GM19468 (cell line): ENCODE results near the gene EMC1.
"Not testable (repeated sequence)": the region's sequence is repeated elsewhere in the genome, so short reads cannot be mapped to it uniquely, and the experiment has no call there.

Source experiments
- ATAC-seq: cut with Tn5 transposase; IDR thresholded peaks from one replicate; pipeline ENCODE4 v1.9.1; 2021; ENCODE audit warnings: mild to moderate bottlenecking, moderate library complexity, moderate number of reproducible peaks; ENCODE audit not compliant: unreplicated experiment; ENCODE audit errors: extremely low read depth

EMC1 gene

GRCh38 chr1:19220080-19220846 is 31.1 kb downstream of the EMC1 start:
- no peak for ATAC-seq

DNA sequence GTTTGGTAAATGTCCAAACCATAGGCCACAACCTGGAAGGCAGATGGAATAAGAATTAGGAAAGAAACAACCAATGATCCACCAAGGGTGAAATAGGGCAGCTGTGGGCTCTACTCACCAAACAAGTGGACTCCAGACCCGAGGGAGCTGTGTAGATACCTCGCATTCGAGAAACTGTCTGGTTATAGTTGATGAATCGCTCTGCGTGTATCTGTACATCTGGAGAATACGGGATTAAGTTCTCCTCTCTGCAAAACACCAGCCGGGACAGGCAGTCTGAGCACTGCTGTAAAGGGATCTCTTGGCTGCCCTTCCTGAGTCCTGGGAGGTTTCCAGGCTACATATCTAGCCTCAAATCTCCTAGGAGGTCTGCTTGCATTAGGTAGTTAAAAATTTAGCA is 31.9 kb downstream of the EMC1 start:
- ATAC-seq: no peak

DNA sequence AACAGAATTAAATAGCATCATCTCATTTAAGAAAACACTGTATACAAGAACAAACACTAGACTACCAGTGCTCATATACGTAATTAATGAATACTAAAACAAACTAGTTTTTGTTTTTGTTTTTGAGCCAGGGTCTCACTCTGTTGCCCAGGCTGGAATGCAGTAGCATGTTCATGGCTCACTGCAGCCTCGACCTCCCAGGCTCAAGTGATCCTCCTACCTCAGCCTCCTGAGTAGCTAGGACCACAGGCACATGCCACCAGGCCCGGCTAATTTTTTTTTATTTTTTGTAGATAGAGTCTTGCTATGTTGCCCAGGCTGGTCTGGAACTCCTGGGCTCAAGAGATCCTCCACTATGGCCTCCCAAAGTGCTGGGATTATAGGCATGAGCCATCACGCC is 34.7 kb downstream of the EMC1 start:
- not testable (repeated sequence) for ATAC-seq

- no peak for ATAC-seq
These were observed 37.7 kb downstream of the EMC1 start for GRCh38 chr1:19213580-19213979.

DNA sequence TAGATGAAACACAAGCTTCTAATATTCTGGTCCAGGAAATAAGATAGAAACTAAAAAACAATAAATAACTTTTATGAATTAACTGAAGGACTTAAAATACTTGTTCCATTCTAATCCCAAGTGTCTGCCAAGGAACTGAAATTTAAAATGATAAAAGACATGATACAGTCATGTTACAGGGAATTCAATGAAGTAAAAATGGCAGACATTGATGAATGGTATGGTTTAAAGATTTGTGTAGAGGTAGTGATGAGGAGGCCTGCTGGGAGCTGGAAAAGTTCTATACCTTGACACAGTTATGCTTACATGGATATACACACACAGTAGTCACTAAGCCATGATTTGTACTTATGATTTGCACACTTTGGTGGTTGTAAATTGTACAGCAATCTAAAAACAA is 39.2 kb downstream of the EMC1 start:
- ATAC-seq: no peak

- no peak for ATAC-seq
These were observed 40.4 kb downstream of the EMC1 start for GRCh38 chr1:19210772-19211549.

DNA sequence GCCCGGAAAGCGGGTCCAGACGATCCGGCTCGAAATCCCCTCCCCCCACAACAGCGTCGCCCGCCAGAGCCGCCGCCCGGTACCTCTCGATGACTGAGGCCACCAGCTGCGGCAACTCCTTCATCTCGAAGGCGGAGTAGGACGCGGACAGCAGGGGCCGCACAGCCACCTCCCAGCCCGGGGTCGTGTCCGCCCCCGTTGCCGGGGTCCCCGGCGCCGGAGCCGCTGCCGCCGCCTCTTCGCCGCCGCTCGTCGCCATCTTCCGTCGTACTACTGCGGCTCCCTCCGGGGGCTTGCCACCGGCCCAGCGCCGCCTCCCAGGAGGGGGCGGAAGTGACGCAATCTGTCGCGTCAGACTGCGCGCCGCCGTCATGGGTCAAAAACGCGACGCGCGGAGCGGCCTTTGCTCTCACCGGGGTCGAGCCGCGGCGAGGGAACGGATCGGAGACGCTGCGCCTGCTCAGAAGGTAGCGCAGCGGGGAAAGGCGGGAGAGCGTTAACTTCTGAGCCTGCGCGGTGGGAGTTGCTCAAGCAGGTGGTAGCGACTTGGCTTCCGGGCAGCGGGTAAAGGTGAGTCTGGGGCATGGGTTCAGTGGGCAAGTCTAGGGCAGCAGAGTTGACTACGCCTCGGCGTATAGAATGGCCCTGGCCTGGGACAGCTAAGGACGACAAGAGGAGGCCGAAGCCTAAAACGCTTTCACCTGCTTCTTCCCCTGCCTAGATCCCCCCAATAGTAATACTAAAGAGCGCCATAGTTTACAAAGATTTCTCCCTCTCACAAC is 41.1 kb downstream of the EMC1 start, which contains the start of gene UBR4:
Gene UBR4 (minus strand): TSS at position 277 of the 782 bp plus-strand sequence. CDS start 18 bp downstream, at position 259.
- peak; percentile 67 for ATAC-seq

GRCh38 chr1:19209439-19209989 is 41.8 kb downstream of the EMC1 start:
- peak; percentile 16 for ATAC-seq

DNA sequence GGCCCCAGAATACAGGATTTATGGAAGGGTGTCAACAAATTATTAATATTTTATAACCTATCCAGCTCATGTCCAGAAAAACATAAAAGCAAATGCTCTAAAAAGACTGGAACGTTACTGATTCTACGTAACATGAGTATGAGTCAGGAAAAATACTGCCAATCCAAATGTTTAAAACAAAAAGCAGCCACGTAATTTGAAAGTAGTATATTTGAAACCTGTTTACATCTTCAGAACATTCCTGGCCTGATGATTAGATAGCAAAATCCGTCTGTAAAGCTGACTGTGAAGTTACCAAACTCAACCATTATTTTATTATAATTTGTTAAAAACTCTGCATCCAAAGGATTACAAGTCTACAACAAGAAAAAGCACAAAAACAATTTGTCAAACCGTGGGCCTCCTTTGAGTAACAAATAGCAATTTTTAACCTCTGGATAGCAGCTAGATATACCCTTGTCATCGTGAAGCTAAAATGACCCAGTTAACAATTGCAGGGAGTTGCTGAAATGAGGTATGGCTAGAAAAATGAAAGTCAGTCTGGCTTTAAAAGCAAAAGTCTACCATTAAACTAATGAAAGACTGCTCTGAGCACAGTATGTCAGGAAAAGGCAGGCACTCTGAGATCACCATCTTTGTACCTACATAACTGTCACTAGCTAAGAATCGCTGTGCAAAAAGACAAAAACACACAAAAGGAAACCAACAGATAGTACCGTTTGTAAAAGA is 42.5 kb downstream of the EMC1 start:
- no peak for ATAC-seq

DNA sequence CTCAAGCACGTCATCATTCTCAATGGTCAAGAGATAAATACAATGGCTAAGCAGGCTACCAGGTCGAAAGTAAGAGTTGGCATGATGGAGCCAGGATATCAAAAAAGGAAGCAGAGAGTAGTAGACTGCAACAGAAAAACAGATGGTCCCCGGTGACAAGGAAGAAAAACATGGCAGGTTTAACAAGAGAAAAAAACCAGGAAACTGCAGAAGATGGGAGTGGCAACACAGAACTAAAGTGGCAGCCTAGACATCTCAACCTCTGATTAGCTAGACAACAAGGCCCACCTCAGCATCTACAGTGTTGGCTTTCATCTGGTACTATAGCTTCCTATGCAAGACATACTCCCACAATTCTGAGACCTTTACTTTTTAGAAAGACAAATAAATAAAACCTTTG is 44.4 kb downstream of the EMC1 start:
- no peak for ATAC-seq

DNA sequence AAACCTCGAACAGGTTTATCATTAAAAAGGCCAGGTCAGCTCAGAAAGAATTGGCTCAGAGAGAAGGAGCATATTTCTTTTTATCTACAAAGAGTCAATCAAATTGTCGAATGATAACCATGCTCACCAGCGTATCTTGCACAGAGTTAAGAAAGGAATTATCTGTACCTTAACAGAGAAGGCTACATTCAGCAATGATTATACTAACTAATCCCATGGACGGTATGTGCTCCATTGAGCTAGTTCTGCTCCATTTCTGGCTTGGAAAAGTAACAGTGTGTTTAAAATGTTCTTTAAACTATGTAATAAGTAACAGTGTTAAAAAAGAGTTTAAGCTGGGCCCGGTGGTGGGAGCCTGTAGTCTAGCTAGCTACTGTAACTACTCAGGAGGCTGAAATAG is 45.5 kb downstream of the EMC1 start:
- ATAC-seq: no peak

GRCh38 chr1:19205403-19205802 is 45.9 kb downstream of the EMC1 start:
- no peak for ATAC-seq

- ATAC-seq: no peak
These were observed 46.7 kb downstream of the EMC1 start for GRCh38 chr1:19204446-19205266.

- ATAC-seq: no peak
These were observed 47.9 kb downstream of the EMC1 start for GRCh38 chr1:19203440-19203839.

- ATAC-seq: no peak
These were observed 48.9 kb downstream of the EMC1 start for GRCh38 chr1:19202396-19202795.

DNA sequence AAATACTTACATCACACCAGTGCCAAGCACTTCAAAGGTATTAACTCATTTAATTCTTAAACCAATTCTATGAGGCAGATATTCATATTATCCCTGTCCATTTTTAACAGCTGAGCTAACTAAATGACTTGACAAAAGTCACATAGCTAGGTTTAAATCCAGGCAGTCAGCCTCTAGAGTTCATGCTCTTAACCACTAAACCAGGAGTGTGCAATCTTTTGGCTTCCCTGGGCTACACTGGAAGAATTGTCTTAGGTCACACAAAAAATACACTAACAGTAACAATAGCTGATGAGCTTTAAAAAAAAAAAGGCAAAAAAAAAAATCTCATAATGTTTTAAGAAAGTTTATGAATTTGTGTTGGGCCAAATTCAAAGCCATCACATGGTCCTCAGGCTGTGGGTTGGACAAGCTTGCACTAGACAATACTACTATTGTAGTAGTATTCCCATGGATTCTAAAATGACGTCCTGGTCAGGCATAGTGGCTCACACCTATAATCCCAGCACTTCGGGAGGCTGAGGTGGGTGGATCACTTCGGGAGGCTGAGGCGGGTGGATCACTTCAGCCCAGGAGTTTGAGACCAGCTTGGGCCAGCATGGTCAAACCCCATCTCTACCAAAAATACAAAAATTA is 51.2 kb downstream of the EMC1 start:
- ATAC-seq: no peak

DNA sequence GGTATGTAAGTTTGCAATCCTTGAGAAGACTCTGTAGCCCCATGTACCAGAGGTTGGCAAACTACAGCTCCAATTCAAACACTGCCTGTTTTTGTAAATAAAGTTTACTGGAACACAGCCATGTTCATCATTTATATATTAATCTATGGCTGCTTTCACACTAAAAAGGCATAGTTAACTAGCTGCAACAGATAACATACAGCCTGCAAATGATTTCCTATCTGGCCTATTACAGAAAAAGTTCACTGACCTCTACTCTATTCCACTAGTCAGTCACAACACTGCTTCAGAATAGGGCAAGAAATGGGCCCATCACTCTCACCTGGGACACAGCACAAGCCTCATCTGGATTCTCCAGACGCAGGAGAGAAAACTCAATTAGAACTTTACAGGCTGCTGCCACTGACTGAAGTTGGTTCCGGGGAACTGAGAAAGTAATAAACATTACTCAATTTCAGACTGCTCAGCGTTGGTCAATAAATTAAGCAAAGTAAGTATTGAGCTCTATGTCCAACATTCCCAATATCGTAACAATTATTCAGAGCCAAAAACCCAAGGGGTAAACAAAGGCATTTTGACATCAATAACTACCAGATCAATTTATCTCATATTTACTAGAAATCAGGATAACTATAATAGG is 51.9 kb downstream of the EMC1 start:
- no peak for ATAC-seq

DNA sequence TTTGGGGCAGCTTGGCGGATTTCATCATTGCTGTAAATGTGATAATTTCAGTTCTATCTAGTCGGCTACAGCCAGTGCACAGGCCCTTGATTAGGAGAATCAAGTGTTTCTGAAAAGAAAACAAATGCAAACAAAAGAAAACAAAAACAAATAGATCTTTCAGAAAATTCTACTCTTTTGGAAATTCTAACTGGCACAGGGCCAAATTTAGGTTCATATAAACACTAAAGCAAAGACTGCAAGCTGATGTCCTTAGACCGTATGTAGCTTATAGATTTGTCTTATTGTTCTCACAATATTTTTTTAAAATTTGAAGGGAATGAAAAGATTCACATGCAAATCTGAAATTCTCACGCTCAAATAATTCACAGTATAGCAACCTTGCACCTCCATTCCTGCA is 52.5 kb downstream of the EMC1 start:
- ATAC-seq: no peak
